Right lobe of liver (tissue), 4 donors: ENCODE data around the gene ME1.
"Not testable (repeated sequence)": the region's sequence is repeated elsewhere in the genome, so short reads cannot be mapped to it uniquely, and the experiment has no call there.

Source experiments
- POLR2A ChIP-seq: fragments of 450-650 bp; IDR thresholded peaks from one replicate; pipeline ENCODE4 v1.6.1; 2017; ENCODE audit warnings: antibody characterized with exemption, mild to moderate bottlenecking
- TF ChIP-seq, protein P1 (sequence below), 4 donors: fragments of 200-600 bp in 3 of 4; fragments of 450-650 bp in 1 of 4; IDR thresholded peaks; one replicate each; pipeline versions ENCODE4 v1.5.1 to v1.8.0; 2016 to 2022; ENCODE audit warnings: antibody characterized with exemption in 4 of 4, mild to moderate bottlenecking in 2 of 4
- donor health status: DM: no; HTN: no; CAD: no.
- donor health status: DM: no; HTN: no; CAD: no.
- donor health status: DM: no; HTN: yes; CAD: no.

DNA sequence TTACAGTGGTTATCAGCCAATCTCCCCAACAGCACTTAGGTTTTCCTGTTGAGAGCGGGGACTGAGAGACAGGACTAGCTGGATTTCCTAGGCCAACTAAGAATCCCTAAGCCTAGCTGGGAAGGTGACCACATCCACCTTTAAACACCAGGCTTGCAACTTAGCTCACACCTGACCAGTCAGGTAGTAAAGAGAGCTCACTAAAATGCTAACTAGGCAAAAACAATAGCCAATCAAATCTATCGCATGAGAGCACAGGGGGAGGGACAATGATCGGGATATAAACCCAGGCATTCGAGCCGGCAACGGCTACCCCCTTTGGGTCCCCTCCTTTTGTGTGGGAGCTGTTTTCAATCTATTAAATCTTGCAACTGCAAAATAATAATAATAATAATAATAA, 19.2 kb upstream of the ME1 start:
- TF ChIP-seq, protein P1, sequence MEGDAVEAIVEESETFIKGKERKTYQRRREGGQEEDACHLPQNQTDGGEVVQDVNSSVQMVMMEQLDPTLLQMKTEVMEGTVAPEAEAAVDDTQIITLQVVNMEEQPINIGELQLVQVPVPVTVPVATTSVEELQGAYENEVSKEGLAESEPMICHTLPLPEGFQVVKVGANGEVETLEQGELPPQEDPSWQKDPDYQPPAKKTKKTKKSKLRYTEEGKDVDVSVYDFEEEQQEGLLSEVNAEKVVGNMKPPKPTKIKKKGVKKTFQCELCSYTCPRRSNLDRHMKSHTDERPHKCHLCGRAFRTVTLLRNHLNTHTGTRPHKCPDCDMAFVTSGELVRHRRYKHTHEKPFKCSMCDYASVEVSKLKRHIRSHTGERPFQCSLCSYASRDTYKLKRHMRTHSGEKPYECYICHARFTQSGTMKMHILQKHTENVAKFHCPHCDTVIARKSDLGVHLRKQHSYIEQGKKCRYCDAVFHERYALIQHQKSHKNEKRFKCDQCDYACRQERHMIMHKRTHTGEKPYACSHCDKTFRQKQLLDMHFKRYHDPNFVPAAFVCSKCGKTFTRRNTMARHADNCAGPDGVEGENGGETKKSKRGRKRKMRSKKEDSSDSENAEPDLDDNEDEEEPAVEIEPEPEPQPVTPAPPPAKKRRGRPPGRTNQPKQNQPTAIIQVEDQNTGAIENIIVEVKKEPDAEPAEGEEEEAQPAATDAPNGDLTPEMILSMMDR (IDR thresholded peaks at IDR 0.05): not testable (repeated sequence)
- not testable (repeated sequence) for TF ChIP-seq POLR2A
